NCI-H2107 (cell line): Measurements from ENCODE around the gene TTC33.
A peak's percentile ranks its signal among the peaks of the same experiment; 100 is the strongest.
"Not testable (repeated sequence)": the region's sequence is repeated elsewhere in the genome, so short reads cannot be mapped to it uniquely, and the experiment has no call there.

Source experiments
- DNase-seq: peaks from one replicate; lab custom pipeline; 2025; lab: John Stamatoyannopoulos, UW

Gene TTC33

DNA sequence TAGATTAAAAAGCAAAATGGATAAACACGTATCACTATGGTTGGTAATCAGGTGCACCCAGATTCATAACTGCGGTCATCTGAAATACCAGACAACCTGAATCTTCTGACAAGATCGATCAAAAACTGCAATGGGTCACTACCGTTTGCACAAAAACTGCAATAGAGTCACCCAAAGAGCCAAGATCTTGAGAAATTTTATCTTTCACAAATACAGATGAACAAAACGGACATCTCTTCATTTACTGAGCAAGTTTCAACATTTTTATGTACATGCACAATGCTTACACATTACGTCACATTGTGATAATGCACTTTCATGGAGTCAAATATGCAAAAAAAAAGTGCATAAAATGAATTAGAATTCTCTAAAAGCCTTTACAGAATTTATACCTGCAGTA lies 23.8 kb upstream of the TTC33 start:
- DNase-seq = no peak

DNA sequence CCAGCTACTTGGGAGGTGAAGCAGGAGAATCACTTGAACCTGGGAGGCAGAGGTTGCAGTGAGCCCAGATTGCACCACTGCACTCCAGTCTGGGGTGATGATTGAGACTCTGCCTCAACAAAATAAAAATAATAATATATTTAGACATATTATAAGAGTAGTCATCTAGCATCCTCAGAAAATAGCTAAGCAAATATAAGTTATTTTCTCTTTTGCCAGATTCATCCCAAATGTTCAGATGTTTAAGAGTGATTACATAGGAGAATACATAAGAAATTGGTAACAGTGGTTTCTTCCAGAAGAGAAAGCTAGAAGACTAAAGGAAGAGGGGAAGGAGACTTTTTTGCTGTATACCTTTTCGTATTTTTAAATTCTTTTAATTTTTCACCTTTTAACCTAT lies 22.4 kb upstream of the TTC33 start:
- DNase-seq = no peak

GRCh38 chr5:40776658-40776977 lies 20.9 kb upstream of the TTC33 start:
- DNase-seq = no peak

GRCh38 chr5:40775846-40776657 lies 20.3 kb upstream of the TTC33 start:
- no peak for DNase-seq

GRCh38 chr5:40775085-40775845 lies 19.5 kb upstream of the TTC33 start:
- DNase-seq = no peak

GRCh38 chr5:40774623-40775022 lies 18.9 kb upstream of the TTC33 start:
- no peak for DNase-seq

- no peak for DNase-seq
Measured at GRCh38 chr5:40770764-40771163, 15.0 kb upstream of the TTC33 start.

DNA sequence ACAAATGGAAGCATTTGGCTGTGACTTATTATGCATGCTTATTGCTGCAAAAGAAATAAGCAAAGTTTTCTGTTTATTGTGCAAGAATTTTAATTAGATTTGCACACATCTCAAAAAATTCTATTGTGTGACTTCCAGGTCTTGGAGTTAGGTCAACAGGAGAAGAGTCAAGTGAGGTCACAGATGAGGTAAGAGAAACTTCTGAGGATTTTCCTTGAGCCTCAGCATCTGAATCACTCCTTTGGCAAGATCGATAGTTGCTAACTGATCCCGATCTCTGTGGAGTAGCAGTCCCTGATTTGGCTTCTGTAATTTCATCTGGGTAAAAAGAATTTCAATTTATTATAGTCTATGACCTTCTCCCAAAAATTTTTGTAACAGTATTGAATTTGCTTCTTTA lies 6.9 kb upstream of the TTC33 start:
- DNase-seq = no peak

DNA sequence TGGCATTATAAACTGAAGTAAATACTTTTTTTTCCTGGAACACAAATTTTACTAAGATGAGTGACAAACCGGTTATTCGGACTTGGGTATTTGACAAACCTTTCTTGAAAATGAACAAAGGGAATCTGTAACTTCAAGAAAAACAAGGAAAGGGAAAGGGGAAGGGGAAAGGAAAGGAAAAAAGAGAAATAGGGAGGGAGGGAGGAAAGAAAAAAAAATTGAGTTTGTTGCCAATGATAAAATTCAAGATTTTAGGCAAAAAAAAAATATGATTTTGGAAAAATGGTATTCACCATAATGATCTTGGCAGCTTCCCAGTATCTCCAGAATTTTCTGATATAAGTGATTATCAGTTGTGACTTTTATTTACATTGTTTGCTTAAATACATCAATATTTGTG lies 1.6 kb upstream of the TTC33 start:
- DNase-seq = no peak

DNA sequence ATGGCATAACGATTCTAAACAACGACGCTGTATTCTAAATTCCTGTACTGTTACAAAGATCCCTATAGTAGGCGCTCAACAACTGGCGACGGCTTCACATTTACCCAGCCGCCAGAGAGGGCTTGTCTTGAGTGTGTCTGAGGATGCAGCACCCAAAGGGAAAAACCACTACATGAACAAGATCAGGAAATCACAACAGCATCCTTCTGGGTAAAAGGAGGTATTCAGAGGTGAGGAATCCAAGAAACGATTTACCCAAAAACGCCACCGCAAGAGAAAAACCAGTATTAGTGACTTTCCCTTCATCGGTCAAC lies 711 bp downstream of the TTC33 start:
- DNase-seq = peak; percentile 43

GRCh38 chr5:40754381-40755092 lies 1.2 kb downstream of the TTC33 start:
- DNase-seq = no peak

DNA sequence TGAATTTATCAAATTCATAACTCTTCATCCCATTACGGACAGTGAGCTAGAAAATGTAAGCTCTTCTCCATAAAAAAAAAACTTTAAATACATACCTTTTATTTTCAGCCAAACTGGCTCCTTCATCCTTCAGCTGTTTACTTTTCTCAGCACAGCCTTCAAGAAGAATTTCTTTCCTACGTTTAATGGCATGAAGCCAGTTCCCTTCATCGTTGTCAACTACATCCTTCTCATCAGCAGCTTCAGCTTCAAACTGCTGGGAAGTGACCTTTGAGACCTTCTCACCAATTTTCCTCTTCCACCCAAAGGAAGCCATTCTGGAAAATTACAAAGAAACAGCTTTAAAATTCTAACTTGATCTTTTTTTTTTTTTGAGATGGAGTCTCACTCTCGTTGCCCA lies 9.1 kb downstream of the TTC33 start:
- DNase-seq = no peak

- no peak for DNase-seq
Measured at GRCh38 chr5:40743771-40744170, 12.0 kb downstream of the TTC33 start.

DNA sequence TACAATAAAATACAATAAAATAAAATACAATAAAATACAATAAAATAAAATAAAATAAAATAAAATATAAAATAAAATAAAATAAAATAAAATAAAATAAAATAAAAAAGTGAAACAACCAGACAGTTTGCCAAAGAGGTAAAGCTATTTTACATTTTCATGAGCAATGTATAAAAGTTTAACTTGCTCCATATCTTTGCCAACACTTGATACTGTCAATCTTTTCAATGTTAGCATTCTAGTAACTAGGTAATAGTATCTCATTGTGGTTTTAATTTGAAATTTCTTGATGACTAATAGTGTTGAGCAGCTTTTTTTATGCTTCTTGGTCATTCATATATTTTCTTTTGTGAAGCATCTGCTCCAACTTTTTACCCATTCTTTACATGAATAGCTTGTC lies 17.3 kb downstream of the TTC33 start:
- DNase-seq = no peak

DNA sequence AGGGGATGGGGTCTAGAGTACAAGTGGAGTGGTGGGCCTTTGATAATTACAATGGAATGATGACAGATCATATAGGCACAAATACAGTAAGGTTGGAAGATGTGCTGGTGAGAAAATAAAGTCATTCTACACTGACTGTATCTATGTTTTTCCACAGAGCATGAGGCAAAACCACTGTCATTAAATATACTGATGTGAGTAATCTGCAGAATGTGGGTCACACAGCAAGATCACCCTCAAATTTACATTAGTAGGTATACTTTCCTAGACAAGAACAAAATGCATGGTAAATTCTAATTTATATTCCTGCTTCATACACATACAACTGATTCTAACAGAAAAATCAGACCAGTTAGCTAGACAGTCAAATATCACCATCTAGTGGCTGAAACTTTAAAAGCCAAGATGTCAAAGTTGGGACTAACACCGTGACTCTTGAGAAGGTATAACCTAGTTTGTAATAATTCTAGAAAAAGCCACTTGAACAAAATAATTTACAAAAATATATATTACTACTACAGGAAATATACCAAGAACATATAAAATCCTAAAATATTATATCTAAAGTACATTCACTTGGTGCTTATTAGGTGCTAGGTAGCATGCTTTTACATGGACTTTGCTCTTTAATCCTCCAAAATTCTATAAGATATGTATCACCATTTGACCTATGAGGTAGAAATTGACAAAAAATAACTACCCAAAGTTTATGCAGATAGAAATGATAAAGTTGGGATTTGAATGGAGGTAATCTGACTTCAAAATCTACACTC lies 19.5 kb downstream of the TTC33 start:
- DNase-seq = peak; percentile 7

DNA sequence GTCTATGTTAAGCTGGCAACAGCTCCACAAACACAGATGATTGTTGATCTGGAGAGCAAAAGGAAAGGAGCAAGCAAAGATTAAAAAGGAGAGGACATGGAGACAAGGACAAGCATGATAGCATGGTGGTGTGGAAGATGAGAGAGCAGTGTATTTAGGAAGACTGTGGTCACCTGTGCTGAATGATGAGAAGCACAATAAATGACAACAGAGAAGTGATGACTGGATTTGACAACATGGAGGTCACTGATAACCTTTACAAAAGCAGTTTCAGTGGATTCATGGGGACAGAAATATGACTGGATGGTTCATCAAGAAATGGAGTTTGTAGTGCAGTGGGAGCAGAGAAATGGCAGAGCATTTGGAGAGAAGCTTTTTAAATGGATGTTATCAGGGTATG lies 20.2 kb downstream of the TTC33 start:
- no peak for DNase-seq

DNA sequence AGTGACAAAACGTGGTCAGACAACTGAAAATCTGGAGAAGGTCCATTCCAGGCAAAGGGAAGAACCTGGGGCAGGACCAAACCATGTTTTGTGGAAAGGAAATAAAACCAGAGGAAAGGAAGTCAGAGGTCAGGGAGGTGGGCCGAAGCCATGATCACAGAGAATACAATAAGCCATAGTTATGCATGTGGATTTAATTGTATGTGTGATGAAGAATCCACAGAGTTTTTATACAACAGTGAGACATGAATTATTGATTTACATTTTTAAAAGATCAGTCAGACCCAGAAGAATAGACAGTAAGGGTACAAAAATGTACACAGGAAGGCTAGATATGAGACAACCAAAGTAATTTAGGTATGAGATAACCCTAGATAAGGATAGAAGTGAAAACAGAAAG lies 20.8 kb downstream of the TTC33 start:
- DNase-seq = no peak

GRCh38 chr5:40733879-40734563 lies 21.7 kb downstream of the TTC33 start:
- no peak for DNase-seq

DNA sequence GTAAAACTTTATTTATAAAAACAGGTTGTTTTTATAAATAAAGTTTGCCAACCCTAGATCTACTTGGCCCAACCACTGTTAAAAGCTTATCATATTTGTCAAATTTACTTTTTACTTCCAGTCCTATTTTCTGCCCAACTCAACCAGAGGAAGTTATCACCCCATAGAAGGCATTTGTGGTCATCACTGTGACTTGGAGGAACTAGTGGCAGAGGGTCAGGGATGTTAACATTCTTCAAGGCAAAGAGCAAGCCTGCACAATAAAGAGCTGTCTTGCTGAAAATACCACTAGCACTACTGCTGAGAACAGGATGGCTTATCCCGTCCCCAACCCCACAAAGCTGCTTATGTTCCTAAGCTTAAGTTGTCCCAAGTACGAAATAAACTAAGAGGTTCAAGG lies 22.3 kb downstream of the TTC33 start:
- no peak for DNase-seq

GRCh38 chr5:40722497-40722911 lies 33.3 kb downstream of the TTC33 start:
- not testable (repeated sequence) for DNase-seq

DNA sequence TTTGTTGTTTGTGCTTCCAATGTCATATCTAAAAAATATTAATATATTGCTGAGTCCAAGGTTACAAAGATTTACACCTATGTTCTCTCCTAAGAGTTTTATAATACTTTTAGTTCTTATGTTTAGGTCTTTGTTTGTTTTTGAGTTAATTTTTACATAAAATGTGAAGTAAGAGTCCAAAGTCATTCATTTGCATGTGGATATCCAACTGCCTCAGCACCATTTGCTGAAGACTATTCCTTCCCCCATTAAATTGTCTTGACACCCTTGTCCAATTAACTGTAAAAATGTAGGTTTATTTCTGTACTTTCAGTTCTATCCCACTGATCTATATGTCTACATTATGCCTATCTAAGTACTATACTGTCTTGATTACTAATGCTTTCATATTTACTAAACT lies 35.7 kb downstream of the TTC33 start:
- no peak for DNase-seq

DNA sequence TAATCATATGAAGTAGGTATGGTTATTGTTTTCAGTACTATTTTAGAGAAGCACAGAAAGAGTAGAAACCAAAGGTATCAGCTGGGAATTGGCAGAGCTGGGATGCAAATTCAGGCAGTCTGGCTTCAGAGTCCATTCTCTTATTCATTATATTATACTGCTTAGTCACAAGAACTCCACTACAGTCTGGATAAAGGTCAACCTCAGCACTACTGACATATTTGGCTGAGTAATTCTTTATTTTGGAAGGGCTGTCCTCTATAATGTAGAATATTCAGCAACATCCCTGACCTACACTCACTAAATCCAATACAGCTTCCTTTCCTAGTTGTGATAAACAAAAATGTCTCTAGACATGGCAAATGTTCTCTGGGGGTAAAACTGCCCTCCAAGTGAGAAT lies 38.5 kb downstream of the TTC33 start:
- DNase-seq = no peak
